ENCODE data around the gene EEFSEC. TPM values are rescaled to one million over a fixed set of nuclear protein-coding genes. Genes with fewer than 3 reads are reported as not detected.

Gene EEFSEC
- total RNA-seq, 1 experiment from 2014 or later: 37.7 TPM

DNA sequence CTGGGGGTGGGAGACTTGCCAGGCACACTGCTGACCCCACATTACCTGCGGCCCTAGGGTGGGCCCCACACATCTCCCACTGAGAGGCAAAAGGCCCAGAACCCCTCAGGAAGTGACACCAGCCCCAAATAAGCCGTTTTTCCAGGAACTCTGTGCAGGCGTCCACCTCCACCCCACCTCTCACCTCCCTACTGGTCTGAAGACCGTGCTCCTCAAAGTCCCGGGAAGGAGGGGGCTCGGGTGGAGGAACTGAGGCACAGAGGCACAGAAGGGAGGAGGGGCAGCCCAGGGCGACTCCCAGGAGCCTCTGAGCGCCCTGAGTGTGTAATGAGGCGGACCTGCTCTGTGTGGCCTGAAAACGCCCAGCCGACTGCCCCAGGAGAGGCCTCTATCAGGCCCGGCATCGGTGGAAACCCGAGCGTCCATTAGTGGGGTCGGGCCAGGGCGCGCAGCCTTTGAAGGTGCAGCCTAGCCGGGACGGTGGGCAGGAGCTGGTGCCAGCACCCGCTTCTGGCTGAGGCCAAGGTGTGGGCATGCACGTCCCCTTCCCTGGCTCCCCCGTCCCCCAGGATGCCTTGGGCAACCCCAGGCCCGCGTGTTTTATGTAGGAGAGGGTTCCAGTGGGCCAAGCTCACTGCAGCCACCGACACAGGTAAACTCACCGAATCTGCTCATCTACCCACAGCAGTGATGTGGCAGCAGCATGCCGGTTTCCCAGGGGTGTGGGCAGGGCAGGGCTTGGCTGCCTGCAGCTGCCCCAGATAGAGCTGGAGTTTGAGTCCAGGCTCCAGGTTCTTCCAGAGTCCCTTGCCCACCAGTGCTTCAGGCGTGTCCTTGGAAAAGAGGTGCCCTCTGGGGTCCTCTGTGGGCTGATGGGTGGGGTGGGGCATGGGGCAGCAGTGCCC is 257.6 kb downstream of the EEFSEC start:
- Mint-ChIP-seq H3K36me3 (ENCODE audit: insufficient read depth, unreplicated experiment) (peaks cover 5% of the 10 kb centered on the region), H3K27me3 (ENCODE audit: unreplicated experiment) (no peaks in the 10 kb centered on the region), H3K4me1 (ENCODE audit: low read depth, unreplicated experiment) (no peaks in the 10 kb centered on the region), H3K9me3 (ENCODE audit: low read depth, unreplicated experiment) (no peaks in the 10 kb centered on the region), H3K4me3 (ENCODE audit: low read depth, unreplicated experiment) (no peak overlapping the region), H3K27ac (ENCODE audit: unreplicated experiment) (no peak overlapping the region)
- intact Hi-C loops (cut with micrococcal nuclease; ENCODE audit: unreplicated experiment): no loop called here
- TF ChIP-seq, protein P1, sequence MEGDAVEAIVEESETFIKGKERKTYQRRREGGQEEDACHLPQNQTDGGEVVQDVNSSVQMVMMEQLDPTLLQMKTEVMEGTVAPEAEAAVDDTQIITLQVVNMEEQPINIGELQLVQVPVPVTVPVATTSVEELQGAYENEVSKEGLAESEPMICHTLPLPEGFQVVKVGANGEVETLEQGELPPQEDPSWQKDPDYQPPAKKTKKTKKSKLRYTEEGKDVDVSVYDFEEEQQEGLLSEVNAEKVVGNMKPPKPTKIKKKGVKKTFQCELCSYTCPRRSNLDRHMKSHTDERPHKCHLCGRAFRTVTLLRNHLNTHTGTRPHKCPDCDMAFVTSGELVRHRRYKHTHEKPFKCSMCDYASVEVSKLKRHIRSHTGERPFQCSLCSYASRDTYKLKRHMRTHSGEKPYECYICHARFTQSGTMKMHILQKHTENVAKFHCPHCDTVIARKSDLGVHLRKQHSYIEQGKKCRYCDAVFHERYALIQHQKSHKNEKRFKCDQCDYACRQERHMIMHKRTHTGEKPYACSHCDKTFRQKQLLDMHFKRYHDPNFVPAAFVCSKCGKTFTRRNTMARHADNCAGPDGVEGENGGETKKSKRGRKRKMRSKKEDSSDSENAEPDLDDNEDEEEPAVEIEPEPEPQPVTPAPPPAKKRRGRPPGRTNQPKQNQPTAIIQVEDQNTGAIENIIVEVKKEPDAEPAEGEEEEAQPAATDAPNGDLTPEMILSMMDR (IDR thresholded peaks at IDR 0.05; ENCODE audit: unreplicated experiment): no peak
- CTCF ChIA-PET: interaction anchor here (0.7 kb wide), 1 partner anchor 7 kb away, joined by 3 read pairs; no protein-coding TSS in a partner anchor
- no peak for DNase-seq
- no TSS peak for BruUV-seq (replicated peaks)

DNA sequence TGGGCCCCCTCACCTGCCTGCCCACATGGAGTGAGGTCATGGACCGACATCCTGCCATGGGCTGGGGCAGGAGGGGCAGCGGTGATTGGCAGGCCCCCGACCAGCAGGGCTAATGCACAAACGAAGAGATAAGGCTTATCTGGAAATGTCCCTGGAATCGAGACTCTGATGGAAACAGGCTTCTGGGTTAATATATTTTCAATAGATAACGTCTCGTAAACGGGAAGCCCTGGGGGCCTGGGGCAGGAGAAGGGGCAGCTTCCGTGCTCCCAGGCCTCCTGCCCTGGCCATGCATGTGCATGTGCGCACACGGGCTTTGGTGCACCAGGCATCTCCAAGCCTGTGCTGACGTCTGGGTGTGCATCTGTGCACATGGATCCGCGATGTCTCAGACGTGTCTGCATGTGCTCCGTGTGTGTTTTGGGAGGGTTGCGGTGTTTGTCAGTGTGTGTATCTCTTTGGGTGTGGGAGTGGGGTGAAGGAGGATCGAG is 258.3 kb downstream of the EEFSEC start:
- no TSS peak for BruUV-seq (replicated peaks)
- peaks cover under 1% of the 10 kb centered on the region for H3K4me1 Mint-ChIP-seq (ENCODE audit: low read depth, unreplicated experiment)
- TF ChIP-seq, protein P1 (IDR thresholded peaks at IDR 0.05; ENCODE audit: unreplicated experiment): no peak
- no peak overlapping the region for H3K4me3 Mint-ChIP-seq (ENCODE audit: low read depth, unreplicated experiment)
- H3K27ac Mint-ChIP-seq (ENCODE audit: unreplicated experiment): no peak overlapping the region
- H3K36me3 Mint-ChIP-seq (ENCODE audit: insufficient read depth, unreplicated experiment): peaks cover 5% of the 10 kb centered on the region
- CTCF ChIA-PET: interaction anchor here (0.7 kb wide), 1 partner anchor 8 kb away, joined by 3 read pairs; no protein-coding TSS in a partner anchor
- no peaks in the 10 kb centered on the region for H3K9me3 Mint-ChIP-seq (ENCODE audit: low read depth, unreplicated experiment)
- H3K27me3 Mint-ChIP-seq (ENCODE audit: unreplicated experiment): no peaks in the 10 kb centered on the region
- intact Hi-C loops (cut with micrococcal nuclease; ENCODE audit: unreplicated experiment): no loop called here
- DNase-seq: no peak

DNA sequence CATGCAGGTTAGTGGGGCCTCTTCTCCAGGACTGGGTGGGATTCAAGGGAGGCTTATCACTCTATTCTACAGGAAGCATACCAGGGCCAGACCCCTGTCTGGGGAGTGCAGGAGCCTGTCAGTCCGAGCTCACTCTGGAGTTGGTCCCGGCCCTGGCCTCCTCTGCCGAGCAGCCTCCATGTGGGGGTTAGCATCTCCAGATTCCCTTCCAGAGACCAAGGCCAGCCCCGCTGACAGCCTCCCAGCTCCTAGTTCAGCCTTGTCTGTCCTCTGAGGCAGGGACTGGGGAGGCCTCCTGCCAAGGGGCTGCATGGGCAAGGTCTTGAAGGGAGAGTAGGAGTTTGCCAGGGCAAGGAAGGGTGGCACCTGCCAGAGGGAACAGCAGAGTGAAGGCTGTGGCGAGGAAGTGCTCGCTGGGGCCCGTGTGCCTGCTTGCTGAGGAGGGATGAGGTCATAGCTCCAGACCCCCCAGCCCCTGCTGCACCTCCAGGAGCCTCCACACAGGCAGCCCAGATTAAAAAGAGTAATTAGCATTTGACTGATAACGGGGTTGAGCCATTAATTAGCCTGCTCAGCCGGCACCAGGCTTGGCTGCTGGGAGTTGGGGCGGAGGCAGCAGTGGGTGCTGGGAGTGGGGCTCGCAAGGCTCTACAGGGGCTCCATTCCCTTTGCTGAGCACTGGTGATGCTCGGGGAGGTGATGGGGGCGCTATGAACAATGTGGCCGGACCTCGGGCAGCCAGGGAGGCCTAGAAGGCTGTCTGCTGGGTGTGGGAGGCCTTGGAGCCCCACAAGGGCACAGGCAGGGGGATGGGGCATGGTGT is 259.1 kb downstream of the EEFSEC start:
- BruUV-seq (replicated peaks): no TSS peak
- Mint-ChIP-seq H3K4me1 (ENCODE audit: low read depth, unreplicated experiment) (peaks cover 9% of the 10 kb centered on the region), H3K27ac (ENCODE audit: unreplicated experiment) (no peak overlapping the region), H3K9me3 (ENCODE audit: low read depth, unreplicated experiment) (no peaks in the 10 kb centered on the region), H3K36me3 (ENCODE audit: insufficient read depth, unreplicated experiment) (peaks cover 5% of the 10 kb centered on the region), H3K27me3 (ENCODE audit: unreplicated experiment) (no peaks in the 10 kb centered on the region), H3K4me3 (ENCODE audit: low read depth, unreplicated experiment) (no peak overlapping the region)
- intact Hi-C loops (cut with micrococcal nuclease; ENCODE audit: unreplicated experiment): no loop called here
- TF ChIP-seq, protein P1 (IDR thresholded peaks at IDR 0.05; ENCODE audit: unreplicated experiment): no peak
- no peak for DNase-seq
- CTCF ChIA-PET: no interaction called here

DNA sequence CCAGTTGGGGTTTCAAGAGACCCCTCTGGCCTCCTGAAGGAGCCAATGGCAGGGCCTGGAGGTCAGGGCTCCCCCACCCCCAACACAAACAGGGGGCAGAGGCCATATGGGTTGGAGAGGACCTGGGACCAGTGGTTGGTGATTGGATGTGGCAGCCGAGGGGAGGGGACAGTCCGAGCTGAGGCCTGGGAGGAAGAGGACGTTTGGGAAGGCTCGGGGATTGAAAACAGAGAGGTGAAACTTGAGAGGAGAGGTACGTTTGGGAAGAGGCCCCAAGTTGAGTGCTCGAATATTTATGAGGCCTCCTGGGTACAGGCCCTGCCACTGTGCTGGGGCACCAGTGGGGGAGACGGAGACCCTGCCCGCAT is 259.7 kb downstream of the EEFSEC start:
- Mint-ChIP-seq H3K4me3 (ENCODE audit: low read depth, unreplicated experiment) (no peak overlapping the region), H3K27ac (ENCODE audit: unreplicated experiment) (no peak overlapping the region), H3K4me1 (ENCODE audit: low read depth, unreplicated experiment) (peaks cover 12% of the 10 kb centered on the region), H3K9me3 (ENCODE audit: low read depth, unreplicated experiment) (no peaks in the 10 kb centered on the region), H3K36me3 (ENCODE audit: insufficient read depth, unreplicated experiment) (peaks cover 5% of the 10 kb centered on the region), H3K27me3 (ENCODE audit: unreplicated experiment) (peaks cover under 1% of the 10 kb centered on the region)
- TF ChIP-seq, protein P1 (IDR thresholded peaks at IDR 0.05; ENCODE audit: unreplicated experiment): no peak
- no peak for DNase-seq
- CTCF ChIA-PET: no interaction called here
- intact Hi-C loops (cut with micrococcal nuclease; ENCODE audit: unreplicated experiment): no loop called here
- no TSS peak for BruUV-seq (replicated peaks)

Measured in Calu3 (cell line).